HL-60/S4 (cell line): Measurements from ENCODE around the gene GH1.
"Not testable (repeated sequence)": the region's sequence is repeated elsewhere in the genome, so short reads cannot be mapped to it uniquely, and the experiment has no call there.

Experiments
- in situ Hi-C: fragments of 300-500 bp; cut with MboI; formaldehyde crosslinking; loops from 2 replicates; pipeline ENCODE4 v1.14.3; 2022; ENCODE audit warnings: low sequenced_read_pairs

Gene GH1

DNA sequence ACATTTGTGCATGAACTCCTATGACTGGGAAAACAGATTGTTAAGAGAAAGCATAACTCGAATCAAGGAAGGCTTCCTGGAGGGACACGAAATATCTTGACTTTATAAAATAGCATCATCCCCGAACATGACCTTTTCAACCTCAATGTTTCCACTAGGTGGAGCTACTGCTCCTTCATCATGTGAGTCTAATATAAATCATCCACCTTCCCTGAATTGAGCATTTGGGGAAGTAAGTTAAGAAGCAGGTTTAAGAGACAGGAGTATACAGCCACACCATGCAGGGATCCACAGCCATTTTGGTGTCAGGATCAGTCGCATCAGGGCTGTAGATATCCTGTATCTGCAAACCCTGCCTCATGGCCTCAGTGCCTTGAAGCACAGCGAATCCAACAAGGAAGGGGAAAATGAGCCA is 14.8 kb downstream of the GH1 start:
- in situ Hi-C loops, result not testable (repeated sequence)

DNA sequence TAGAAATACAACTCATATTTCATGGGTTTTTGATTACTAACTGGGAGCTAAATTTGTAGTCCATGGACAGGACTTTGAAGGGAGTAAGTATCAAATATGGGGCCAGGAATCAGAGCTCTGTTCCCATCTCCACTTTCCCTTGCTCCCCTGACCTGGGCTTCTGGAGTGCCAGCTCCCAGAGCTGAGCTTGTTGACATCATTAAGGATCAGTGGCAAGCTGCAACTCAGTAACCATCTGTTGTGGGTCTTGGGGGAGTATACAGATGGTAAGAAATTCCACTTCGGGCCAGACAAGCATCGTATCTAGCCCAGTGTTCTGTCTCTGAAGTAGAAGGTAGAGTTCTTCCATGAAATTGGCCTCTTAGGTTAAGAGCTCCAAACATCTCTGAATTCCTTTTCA is 16.7 kb downstream of the GH1 start:
- in situ Hi-C loops, result not testable (repeated sequence)

DNA sequence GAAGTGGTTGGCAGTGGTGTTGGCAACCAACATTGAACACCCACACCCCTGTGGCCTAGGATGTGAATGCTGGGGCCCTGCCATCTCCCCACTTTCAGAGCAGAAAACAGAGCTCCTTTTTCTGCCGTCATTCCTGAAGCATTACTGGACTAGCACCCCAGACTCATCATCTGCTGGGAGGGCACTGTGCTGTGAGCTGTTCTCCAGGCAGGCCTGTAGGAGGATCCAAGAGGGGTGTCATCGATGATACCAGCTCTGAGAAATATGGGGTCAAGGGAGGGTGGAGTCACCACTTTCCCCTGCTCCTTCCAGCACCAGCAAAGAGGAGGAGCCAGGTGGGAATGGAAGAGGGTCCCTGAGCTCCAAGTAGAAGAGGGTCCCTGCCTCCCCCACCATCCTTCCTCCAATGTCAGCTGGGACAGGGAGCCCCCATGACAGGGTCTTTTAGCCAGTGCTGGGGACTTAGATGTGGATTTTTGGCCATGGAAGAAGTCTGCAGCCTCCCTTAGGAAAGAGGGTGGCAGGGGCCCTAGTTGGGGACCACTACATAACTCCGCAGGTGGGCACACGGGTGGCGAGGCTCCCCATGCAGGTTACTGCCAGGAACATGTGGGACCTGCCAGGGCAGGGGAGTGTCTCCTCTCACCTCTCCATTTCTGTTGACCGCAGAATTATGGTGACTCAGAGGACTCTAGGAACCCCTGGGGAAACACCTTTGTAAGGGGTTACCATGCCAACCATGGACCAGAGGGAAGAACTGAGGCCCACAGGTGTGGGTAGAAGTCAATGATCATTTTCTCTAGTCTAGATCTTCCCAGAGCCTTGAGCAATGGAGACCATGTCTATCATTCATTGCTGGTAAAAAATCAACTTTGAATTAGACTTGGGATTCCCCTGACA is 19.5 kb downstream of the GH1 start:
- in situ Hi-C loops, result not testable (repeated sequence)

DNA sequence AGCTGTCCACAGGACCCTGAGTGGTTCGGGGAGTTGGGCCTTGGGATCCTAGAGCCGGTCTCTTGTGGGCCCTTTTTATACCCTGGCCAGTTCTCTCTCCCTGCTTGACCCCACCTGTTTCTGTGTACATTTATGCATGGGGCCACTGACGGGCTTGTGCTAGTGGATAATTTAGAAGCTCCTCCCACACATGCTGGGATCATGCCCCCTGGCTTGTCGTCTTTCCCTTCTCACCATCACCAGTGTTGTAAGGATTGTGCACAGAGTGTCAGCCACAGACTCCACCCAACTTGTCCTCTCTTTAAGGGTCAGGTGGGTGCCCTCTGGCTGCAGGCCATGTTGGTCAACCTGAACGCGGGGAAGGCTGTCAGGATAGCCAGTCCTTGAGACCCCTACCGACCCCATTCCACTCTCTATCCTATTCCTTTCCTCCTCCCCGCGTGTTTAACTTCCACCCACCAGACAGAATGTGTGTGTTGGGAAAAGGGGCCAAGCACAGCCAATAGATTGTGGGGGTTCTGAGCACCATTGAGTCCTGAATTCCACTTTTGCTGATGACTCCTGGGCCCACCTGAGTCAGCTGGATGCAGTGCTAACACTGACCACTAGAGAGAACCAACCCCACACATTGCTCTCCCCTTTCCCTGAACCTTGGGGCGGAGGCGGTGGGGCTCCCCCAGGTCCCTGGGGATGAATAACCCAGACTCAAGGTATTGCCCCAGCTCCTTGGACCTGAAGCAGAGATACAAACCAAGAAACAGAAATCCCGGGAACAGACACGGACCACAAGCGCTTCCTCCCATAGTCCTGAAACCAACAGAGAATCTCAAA is 21.9 kb downstream of the GH1 start, which contains the start of gene CSH1:
Gene CSH1, minus strand, starts transcription at position 51 of the 831 bp plus-strand sequence. CDS start 63 bp downstream, outside the sequence.
- in situ Hi-C loops, result not testable (repeated sequence)

DNA sequence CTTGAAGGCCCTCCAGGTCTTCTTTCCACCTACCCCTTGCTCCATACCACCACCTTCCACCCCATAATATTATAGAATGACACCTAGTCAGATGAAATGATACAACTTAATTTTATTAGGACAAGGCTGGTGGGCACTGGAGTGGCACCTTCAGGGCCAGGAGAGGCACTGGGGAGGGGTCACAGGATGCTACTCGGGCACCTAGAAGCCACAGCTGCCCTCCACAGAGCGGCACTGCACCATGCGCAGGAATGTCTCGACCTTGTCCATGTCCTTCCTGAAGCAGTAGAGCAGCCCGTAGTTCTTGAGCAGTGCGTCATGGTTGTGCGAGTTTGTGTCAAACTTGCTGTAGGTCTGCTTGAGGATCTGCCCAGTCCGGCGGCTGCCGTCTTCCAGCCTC is 23.8 kb downstream of the GH1 start:
- in situ Hi-C loops, result not testable (repeated sequence)

DNA sequence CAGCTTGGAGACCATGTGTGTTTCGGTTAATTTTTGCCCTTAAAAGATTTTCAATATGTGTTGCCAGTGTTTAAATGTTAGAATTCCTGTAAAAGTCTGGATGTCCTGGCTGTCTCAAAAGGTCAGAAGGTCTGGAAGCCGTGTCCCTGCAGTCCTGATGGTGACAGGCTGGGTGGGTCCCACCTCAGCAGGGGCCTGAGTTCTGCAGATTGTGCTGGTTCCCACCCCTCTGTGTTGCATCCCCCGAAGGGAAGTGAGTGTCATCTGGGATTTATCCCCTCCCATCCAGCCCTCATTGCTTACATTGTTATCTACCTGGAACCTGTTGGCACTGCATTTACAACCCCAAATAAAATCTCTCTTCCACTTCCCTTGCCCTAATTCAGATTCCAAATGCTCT is 24.6 kb downstream of the GH1 start:
- in situ Hi-C loops, result not testable (repeated sequence)

DNA sequence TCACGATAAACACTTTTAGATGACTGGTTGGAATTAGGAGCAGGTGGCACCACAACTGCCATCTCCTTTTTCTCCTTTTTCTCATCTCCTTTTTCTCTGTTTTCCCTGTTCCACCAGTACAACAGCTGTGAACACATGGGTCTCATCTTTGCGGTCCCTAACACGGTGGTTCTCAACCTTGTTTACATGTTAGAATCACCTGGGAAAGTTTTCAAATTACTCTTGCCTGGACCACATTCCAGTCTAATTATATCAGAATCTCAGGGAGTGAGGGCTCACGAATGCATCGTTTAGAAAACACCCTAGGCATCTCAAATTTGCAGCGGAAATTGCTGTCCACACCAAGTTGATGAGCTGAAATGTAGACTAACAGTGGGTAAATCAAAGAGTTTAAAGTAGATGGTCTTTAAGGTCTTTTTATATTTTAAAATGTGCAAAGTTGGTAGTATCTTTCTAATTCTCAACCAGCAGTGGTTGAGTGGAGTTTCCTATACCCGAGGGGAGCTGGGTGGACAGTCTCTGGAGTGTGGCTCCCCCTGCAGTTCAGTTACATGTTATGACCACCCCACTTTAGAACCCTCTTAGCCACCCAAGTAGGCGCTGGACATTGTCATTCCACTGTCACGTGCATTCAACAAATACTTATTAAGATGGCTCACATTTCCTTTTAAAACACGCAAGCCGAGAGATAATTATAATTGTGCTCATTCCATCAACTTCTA is 26.2 kb downstream of the GH1 start:
- in situ Hi-C loops, result not testable (repeated sequence)

DNA sequence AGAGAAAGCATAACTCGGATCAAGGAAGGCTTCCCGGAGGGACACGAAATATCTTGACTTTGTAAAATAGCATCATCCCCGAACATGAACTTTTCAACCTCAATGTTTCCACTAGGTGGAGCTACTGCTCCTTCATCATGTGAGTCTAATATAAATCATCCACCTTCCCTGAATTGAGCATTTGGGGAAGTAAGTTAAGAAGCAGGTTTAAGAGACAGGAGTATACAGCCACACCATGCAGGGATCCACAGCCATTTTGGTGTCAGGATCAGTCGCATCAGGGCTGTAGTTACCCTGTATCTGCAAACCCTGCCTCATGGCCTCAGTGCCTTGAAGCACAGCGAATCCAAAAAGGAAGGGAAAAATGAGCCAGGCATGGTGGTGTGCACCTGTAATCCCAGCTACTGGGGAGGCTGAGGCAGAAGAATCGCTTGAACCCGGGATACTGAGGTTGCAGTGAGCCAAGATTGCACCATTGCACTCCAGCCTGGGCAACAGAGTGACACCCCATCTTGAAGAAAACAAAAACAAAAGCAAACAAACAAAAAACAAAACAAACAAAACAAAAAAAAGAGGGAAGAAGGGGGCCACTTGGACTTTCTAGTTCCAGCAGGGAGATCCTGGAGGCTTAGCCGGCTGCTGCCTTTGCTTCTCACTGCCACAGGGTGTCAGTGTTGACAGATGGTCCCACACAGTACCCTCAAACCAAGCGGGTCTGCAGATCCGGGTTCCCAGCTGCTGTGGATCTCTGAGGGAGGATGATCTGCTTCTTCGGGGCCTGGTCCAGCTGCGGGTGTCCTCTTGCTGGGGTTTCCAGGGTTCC is 29.4 kb downstream of the GH1 start:
- in situ Hi-C loops, result not testable (repeated sequence)

DNA sequence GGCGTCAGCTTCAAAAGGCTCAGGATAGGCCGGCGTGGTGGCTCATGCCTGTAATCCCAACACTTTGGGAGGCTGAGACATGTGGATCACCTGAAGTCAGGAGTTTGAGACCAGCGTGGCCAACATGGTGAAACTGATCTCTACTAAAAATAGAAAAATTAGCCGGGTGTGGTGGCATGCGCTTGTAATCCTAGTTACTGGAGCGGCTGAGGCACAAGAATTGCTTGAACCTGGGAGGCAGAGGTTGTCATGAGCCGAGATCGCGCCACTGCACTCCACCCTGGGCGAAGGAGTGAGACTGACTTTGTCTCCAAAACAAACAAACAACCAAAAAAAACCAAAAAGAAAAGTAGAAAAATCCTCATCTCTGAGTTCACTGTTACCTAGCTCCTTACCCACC is 33.5 kb downstream of the GH1 start:
- in situ Hi-C loops, result not testable (repeated sequence)

DNA sequence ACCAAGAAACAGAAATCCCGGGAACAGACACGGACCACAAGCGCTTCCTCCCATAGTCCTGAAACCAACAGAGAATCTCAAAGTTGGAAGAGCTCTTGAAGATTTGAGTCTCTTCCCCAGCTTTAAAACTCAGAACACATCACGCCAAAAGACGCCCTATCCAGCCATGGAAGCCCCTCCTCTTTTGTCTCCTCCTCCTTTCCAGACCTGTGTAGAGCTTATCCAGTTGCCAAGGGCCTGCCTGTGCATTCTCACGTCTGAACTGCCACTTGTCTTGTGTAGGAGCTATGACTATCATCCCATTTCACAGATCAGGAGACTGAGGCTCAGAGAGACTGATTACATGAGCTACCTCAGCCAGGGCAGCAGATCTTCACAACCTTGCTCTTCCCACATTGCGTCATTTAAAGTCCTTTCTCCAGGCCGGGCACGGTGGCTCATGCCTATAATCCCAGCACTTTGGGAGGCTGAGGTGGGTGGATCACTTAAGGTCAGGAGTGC is 36.0 kb downstream of the GH1 start:
- in situ Hi-C loops, result not testable (repeated sequence)

DNA sequence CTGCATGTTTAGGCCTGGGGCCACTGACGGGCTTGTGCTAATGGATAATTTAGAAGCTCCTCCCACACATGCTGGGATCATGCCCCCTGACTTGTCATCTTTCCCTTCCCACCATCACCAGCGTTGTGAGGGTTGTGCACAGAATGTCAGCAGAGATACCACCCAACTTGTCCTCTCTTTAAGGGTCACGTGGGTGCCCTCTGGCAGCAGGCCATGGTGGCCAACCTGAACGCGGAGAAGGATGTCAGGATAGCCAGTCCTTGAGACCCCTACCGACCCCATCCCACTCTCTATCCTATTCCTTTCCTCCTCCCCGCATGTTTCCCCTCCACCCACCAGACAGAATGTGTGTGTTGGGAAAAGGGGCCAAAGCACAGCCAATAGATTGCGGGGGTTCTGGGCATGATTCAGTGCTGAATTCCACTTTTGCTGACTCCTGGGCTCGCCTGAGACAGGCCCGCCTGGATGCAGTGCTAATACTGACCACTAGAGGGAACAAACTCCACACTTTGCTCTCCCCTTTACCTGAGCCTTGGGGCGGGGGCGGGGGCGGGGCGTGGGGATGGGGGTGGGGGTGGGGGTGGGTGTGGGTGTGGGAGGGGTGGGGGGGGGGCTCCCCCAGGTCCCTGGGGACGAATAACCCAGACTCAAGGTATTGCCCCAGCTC is 36.6 kb downstream of the GH1 start, which contains the start of gene GH2:
Gene GH2, minus strand, starts transcription at position 10 of the 667 bp plus-strand sequence. CDS start 143 bp downstream, outside the sequence.
- in situ Hi-C loops, result no loop called here

DNA sequence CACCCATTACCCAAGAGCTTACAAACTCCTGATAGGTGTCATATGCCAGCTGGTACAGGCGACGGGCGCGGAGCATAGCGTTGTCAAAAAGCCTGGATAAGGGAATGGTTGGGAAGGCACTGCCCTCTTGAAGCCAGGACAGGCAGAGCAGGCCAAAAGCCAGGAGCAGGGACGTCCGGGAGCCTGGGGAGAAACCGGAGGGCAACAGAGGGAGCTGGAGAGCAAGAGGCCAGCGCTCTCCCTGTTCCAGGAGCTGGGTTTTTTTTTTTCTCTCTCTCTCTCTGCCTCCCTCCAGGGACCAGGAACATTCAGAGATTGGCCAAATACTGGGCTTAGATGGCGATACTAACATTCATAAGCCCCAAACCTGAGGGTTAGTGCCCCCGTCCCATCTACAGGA is 37.3 kb downstream of the GH1 start:
- in situ Hi-C loops, result not testable (repeated sequence)

DNA sequence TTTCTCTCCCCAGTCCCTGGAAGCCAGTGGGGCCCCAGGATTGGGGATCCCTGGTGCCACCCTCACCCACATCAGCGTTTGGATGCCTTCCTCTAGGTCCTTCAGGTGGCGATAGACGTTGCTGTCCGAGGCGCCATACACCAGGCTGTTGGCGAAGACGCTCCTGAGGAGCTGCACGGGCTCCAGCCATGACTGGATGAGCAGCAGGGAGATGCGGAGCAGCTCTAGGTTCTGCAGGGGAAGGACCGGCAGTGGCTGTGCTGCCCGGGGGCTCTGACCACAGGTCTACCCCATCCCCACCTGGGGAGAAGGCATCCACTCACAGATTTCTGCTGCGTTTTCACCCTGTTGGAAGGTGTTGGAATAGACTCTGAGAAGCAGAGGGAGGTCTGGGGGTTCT is 37.9 kb downstream of the GH1 start:
- in situ Hi-C loops, result no loop called here

DNA sequence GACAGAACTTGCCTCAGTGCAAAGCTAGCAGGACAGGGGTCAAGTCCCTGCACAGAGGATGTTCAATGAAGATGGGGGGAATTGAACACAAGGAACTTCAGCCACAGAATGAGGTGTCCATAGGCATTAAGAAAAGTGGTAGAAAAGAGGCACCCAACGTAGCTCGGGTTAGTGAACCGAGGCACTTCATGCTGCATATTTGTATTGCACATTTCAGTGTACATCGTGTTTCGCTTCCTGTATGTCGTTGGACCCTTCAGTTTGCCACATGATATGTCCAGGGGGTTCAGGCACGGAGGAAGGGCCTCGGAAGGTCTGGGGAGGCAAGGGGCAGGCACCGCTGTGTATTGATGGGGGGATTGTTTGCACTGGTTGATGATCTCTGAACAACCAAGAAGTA is 40.2 kb downstream of the GH1 start:
- in situ Hi-C loops, result not testable (repeated sequence)

DNA sequence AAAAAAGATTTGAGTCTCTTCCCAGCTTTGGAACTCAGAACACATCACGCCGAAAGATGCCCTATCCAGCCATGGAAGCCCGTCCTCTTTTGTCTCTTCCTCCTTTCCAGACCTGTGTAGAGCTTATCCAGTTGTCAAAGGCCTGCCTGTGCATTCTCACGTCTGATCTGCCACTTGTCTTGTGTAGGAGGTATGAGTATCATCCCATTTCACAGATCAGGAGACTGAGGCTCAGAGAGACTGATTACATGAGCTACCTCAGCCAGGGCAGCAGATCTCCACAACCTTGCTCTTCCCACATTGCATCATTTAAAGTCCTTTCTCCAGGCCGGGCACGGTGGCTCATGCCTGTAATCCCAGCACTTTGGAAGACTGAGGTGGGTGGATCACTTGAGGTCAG is 43.9 kb downstream of the GH1 start:
- in situ Hi-C loops, result not testable (repeated sequence)

DNA sequence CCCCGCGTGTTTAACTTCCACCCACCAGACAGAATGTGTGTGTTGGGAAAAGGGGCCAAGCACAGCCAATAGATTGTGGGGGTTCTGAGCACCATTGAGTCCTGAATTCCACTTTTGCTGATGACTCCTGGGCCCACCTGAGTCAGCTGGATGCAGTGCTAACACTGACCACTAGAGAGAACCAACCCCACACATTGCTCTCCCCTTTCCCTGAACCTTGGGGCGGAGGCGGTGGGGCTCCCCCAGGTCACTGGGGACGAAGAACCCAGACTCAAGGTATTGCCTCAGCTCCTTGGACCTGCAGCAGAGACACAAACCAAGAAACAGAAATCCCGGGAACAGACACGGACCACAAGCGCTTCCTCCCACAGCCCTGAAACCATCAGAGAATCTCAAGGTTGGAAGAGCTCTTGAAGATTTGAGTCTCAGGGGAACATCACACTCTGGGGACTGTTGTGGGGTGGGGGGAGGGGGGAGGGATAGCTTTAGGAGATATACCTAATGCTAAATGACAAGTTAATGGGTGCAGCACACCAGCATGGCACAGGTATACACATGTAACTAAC is 44.5 kb downstream of the GH1 start:
- in situ Hi-C loops, result not testable (repeated sequence)

DNA sequence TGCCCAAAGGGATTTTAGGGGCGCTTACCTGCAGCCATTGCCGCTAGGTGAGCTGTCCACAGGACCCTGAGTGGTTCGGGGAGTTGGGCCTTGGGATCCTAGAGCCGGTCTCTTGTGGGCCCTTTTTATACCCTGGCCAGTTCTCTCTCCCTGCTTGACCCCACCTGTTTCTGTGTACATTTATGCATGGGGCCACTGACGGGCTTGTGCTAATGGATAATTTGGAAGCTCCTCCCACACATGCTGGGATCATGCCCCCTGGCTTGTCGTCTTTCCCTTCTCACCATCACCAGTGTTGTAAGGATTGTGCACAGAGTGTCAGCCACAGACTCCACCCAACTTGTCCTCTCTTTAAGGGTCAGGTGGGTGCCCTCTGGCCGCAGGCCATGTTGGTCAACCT is 45.1 kb downstream of the GH1 start, which contains the start of gene CSH2:
Gene CSH2, minus strand, starts transcription at position 101 of the 400 bp plus-strand sequence. Its CDS starts 63 bp downstream, at position 38.
- in situ Hi-C loops, result not testable (repeated sequence)

DNA sequence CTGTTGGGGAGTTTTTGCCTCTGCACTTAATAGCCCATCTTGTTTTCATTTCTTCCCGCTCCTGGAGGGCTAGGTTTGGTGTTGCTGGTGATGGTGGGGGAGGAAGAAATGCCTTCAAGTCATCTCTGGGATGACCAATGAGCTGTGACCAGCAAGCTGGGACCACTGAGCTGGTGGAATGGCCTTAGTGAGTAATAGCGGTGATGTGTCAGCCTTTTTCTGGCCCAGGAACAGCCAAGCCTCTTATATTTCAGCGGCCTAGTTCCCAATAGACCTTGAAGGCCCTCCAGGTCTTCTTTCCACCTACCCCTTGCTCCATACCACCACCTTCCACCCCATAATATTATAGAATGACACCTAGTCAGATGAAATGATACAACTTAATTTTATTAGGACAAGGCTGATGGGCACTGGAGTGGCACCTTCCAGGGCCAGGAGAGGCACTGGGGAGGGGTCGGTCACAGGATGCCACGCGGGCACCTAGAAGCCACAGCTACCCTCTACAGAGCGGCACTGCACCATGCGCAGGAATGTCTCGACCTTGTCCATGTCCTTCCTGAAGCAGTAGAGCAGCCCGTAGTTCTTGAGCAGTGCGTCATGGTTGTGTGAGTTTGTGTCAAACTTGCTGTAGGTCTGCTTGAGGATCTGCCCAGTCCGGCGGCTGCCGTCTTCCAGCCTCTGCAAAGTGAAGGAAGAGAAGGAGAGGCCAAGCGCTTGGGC is 46.8 kb downstream of the GH1 start:
- in situ Hi-C loops, result not testable (repeated sequence)
